GM10248 (cell line): Measurements from ENCODE around the gene SIGLEC6.
A peak's percentile ranks its signal among the peaks of the same experiment; 100 is the strongest.

Source experiments
- CTCF ChIA-PET: fragments of 300-600 bp; sonication (Branson Sonifier 250); formaldehyde crosslinking; extraction: SDS; loops from one replicate; lab custom pipeline; 2021; ENCODE audit warnings: antibody characterized with exemption; lab: Yijun Ruan, JAX
- POLR2A ChIA-PET: fragments of 350-650 bp; sonication (Branson Sonifier 250); formaldehyde crosslinking; extraction: SDS; loops from one replicate; lab custom pipeline; 2020; ENCODE audit warnings: antibody characterized with exemption; lab: Yijun Ruan, JAX
- DNase-seq: peaks from one replicate; pipeline ENCODE4 v3.0.0; 2012; ENCODE audit errors: extremely low spot score
- TF ChIP-seq, protein P1 (sequence below): IDR thresholded peaks from 2 replicates; pipeline ENCODE4 v1.5.1; 2012; ENCODE audit warnings: mild to moderate bottlenecking, low read depth; ENCODE audit errors: extremely low read depth, missing control alignments, control extremely low read depth

The SIGLEC6 gene

DNA sequence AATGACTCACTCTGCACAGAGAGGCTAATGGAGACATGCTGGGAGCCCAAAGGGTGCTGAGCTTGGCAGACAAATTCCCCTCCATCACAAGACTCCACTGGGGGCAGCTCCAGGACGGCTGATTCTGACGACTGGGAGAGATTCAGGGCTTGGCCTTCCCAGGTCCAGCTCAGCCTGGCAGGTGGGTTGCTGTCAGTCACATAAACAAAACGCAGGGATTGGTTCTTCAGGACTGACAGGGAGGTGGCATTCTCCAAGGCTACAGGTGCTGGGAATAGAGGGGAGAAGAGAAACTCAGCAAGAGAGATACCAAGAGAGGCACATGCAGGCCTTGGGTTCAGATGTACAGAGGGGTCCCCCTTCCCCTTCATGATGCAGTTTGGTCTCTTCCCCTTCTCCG lies 28.9 kb upstream of the SIGLEC6 start:
- TF ChIP-seq, protein P1, sequence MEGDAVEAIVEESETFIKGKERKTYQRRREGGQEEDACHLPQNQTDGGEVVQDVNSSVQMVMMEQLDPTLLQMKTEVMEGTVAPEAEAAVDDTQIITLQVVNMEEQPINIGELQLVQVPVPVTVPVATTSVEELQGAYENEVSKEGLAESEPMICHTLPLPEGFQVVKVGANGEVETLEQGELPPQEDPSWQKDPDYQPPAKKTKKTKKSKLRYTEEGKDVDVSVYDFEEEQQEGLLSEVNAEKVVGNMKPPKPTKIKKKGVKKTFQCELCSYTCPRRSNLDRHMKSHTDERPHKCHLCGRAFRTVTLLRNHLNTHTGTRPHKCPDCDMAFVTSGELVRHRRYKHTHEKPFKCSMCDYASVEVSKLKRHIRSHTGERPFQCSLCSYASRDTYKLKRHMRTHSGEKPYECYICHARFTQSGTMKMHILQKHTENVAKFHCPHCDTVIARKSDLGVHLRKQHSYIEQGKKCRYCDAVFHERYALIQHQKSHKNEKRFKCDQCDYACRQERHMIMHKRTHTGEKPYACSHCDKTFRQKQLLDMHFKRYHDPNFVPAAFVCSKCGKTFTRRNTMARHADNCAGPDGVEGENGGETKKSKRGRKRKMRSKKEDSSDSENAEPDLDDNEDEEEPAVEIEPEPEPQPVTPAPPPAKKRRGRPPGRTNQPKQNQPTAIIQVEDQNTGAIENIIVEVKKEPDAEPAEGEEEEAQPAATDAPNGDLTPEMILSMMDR, result no peak
- ChIA-PET POLR2A (no interaction called here), CTCF (interaction anchor here (0.6 kb wide), 1 partner anchor 85 kb away, joined by 3 read pairs; no protein-coding TSS in a partner anchor)
- no peak for DNase-seq

DNA sequence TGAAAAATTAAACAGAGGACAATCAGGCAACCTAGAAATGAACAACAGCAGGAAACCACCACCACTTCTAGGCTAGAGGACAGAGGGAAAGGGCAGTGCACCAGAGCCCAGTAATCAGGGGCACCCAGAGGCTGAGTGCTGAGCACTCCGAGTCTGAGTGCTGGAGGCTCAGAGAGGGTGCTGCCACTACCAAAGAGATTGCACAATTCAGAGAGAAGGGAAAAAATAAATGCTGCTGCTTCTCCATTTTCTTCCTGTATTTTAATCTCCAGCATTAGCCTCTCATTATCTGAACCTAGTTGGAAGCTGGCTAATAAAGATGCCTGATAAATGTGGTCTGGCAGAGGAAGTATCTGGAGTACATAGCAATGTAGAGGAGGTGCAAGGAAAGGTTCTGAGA lies 27.8 kb upstream of the SIGLEC6 start:
- no peak for DNase-seq
- ChIA-PET CTCF (interaction anchor here (1.0 kb wide), 1 partner anchor 11 kb away, joined by 3 read pairs; no protein-coding TSS in a partner anchor), POLR2A (no interaction called here)
- TF ChIP-seq, protein P1, result no peak

DNA sequence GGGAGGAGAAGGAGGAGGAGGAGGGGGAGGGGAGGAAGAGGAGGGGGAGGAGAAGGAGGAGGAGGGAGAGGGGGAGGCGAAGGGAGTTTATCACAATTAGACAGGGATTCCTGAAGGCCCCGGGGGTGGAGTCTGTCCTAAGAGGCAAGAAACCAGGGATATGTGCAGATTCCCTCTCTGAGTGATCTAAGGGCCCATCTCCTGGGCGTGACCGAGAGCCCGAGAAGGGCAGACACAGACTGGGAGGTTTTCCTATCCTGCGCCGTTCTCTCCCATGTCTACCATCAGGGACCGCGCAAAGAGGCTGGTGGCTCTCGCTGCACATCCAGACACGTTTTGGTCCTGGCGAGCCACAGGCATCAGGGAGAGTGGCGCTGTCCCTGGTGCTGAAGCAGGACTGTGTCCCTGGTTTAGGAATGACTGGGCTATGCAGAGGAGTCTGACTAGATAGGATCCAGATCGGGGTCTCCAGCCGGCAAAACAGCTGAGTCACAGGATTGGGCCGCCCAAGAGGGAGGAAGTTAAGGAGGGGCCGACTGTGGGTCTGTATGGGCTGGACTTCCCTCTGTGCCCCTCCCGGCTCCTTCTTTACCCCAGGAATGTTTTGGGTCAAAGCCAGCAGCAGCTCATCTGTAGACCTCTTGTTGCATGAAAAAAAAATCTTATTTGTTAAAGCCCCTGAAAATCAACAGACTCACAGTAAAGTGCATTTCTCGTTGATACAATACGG lies 21.7 kb upstream of the SIGLEC6 start:
- POLR2A ChIA-PET, result no interaction called here
- CTCF ChIA-PET, result interaction anchor here (2.0 to 2.6 kb wide), 2 partner anchors 38 to 80 kb away, joined by 8 to 12 read pairs; no protein-coding TSS in a partner anchor
- peak; percentile 46 for DNase-seq
- TF ChIP-seq, protein P1, result no peak

DNA sequence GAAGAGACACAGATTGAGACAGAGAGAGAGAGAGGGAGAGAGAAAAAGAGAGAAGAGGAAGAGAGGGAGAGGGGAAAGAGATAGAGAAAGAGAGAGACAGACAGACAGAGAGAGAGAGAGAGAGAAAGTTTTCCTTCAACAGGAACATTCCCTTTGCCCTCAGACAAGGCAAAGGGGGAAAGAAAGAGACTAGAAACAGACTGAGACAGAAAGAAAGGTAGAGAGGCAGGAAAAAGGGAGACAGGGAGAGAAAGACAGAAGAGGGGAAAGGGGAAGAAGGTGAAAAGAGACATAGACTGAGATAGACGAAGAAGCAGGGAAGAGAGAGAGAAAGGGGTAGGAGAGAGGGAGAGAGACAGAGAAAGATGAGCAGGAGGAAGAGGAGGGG lies 21.1 kb upstream of the SIGLEC6 start:
- ChIA-PET POLR2A (no interaction called here), CTCF (interaction anchor here (0.9 to 1.8 kb wide), 4 partner anchors 12 to 130 kb away, joined by 3 to 4 read pairs (median 4); no protein-coding TSS in a partner anchor)
- DNase-seq, result no peak
- TF ChIP-seq, protein P1, result no peak

DNA sequence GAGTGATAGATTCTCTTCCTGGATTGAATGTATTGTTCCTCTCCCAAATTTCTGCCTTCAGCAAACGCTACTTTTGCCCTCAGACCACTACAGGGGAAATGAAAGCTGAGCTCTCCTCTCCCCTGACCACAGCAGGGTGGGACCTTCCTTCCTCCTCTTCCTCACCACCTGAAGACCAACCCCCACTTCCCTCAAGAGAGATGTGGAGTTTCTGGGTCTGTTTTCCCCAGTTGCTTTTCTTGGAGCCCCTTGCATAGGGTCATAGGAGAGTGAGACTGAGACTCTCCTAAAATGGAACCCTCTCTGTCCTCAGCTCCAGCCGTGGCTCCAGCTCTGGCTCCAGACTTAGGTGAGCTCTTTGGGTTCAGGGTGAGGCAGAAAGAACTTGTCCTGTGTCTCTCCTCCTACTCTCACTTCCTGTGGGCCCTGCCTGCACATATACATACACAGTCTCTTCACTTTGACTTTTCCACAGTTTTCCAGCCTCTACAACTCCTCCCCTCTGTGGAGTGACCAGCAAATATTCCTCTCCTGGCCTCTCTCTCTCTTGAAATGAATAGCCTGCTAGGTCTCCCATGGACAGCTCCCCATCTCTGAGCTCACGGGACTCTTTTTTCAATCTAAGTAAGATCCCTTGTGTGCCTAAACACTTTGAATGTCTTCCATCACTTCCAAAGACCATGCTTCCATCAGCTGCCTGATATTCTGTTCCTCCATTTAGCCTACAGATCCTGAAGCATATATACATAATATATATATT lies 20.4 kb upstream of the SIGLEC6 start:
- no peak for DNase-seq

More for the DNA sequence above, 20.4 kb upstream of the SIGLEC6 start:
- ChIA-PET POLR2A (no interaction called here), CTCF (interaction anchor here (0.8 to 1.8 kb wide), 6 partner anchors 11 to 129 kb away, joined by 3 to 4 read pairs (median 4); no protein-coding TSS in a partner anchor)
- TF ChIP-seq, protein P1, result no peak
